Ishikawa (cell line): ENCODE measurements around the gene ROPN1L.
A peak's percentile ranks its signal among the peaks of the same experiment; 100 is the strongest.

Source experiments
- CEBPB ChIP-seq: IDR thresholded peaks from 2 replicates; pipeline ENCODE4 v1.6.1; 2012
- CREB1 ChIP-seq: IDR thresholded peaks from 2 replicates; pipeline ENCODE4 v1.6.1; 2012; ENCODE audit warnings: low read depth
- EGR1 ChIP-seq: IDR thresholded peaks from 2 replicates; pipeline ENCODE4 v1.6.1; 2012
- EP300 ChIP-seq: IDR thresholded peaks from 2 replicates; pipeline ENCODE4 v1.6.1; 2012; ENCODE audit warnings: borderline replicate concordance
- FOXM1 ChIP-seq: IDR thresholded peaks from 2 replicates; pipeline ENCODE4 v1.6.1; 2012; ENCODE audit warnings: low read depth, borderline replicate concordance
- NFIC ChIP-seq: IDR thresholded peaks from 2 replicates; pipeline ENCODE4 v1.6.1; 2012
- RAD21 ChIP-seq: IDR thresholded peaks from 2 replicates; pipeline ENCODE4 v1.6.1; 2012; ENCODE audit warnings: low read depth
- TAF1 ChIP-seq: IDR thresholded peaks from 2 replicates; pipeline ENCODE4 v1.6.1; 2012; ENCODE audit warnings: low read depth, mild to moderate bottlenecking
- TCF12 ChIP-seq: IDR thresholded peaks from 2 replicates; pipeline ENCODE4 v1.6.1; 2012; ENCODE audit warnings: low read depth
- TEAD4 ChIP-seq: IDR thresholded peaks from 2 replicates; pipeline ENCODE4 v1.6.1; 2012
- YY1 ChIP-seq: IDR thresholded peaks from 2 replicates; pipeline ENCODE4 v1.6.1; 2012; ENCODE audit warnings: low read depth
- ZBTB7A ChIP-seq: IDR thresholded peaks from 2 replicates; pipeline ENCODE4 v1.6.1; 2012; ENCODE audit warnings: low read depth
- TF ChIP-seq, protein P1 (sequence below): IDR thresholded peaks from 2 replicates; pipeline ENCODE4 v1.6.1; 2012
- TF ChIP-seq, protein P2 (sequence below): IDR thresholded peaks from 2 replicates; pipeline ENCODE4 v1.6.1; 2012
- TF ChIP-seq, protein P3 (sequence below): IDR thresholded peaks from 2 replicates; pipeline ENCODE4 v1.6.1; 2012; ENCODE audit warnings: low read depth, mild to moderate bottlenecking

The ROPN1L gene

DNA sequence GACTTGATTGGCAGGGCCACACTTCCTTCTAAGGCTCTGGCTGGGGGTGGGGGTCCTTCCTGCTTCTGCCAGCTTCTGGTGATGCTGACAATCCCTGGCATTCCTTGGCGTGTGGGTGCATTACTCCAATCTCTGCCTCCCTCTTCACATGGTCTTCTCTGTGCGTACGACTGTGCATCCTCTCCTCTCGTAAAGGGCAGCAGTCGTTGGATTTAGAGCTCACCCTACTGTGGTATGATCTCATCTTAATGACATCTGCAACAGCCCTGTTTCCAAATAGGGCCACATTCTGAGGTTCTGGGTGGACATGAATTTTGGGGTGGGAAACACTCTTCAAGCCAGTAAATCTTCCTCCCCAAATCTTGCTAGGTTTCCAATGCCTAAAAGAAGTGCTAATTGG lies 36.8 kb downstream of the ROPN1L start:
- TF ChIP-seq EGR1: no peak

DNA sequence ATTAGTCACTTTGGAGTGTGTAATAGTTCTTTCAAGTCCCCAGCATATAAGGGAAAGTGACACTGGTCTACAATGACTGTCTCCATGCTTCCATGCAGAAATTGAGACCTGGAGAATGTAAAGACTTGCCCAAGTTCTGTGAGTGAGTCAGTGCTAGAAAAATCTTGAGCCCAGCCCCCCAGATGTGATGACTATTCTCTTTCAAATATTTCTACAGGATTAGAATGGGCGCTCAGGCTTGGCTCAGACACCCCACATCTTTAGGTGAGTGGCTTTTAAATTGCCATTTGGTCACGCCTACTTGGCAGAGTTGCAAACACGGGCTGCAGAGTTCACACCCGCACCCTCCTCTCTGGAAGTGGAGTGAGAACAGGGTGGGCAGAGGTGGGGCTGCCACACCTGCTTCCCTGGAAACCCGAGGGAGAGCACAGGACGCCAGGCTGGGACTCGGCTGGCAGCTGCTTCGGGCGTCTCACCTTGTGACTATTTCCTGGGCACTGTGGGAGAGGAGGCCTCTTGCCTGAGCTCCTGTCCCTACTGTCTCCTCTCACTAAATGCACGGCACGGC lies 37.6 kb downstream of the ROPN1L start:
- TF ChIP-seq CREB1 (no peak), YY1 (0 out of 2 replicates have a peak, but pooled peaks have one; percentile 18), CEBPB (peak; percentile 66; the same call in 1 of the 2 replicates), EGR1 (no peak), FOXM1 (peak; percentile 65; the same call in 1 of the 2 replicates), RAD21 (peak; percentile 9; the same call in 1 of the 2 replicates), NFIC (peak; percentile 98), TEAD4 (peak; percentile 92), TCF12 (peak; percentile 94), EP300 (peak; percentile 94), ZBTB7A (no peak)
- TF ChIP-seq, protein P1, sequence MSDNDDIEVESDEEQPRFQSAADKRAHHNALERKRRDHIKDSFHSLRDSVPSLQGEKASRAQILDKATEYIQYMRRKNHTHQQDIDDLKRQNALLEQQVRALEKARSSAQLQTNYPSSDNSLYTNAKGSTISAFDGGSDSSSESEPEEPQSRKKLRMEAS: peak; percentile 53

DNA sequence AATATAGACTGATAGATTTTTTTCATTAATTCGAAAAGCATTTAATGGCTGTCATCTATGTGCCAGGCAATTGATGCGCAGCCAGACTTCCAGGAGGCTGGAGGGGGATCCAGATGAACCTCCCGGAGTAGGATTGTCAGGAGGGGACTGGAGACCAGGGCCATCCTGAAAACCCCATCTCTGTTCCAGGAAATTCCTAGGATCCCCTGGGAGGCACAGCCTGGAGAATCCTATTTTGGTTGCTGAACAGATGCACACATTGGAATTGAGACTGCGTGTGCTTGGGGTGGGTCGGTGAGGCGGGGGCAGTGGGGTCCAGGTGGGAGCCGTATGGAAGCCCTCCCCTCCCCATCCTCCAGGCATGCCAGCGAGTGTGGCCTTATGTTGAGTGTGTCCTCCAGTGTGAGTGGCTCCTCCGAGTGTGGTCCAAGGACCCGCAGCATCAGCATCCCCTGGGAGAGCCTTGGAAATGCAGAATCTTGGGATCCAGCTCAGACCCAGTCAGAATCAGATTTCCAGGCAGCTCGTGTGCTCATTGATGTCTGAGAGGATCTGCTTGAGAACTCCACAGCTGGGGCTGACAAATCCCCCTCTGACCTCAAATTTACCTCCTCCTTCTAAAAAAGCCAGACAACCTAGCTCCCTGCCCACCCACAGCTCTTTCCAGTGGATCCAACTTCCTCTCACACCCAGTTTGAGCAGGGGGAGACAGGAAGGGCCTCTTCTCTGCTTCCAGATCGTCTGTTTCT lies 38.7 kb downstream of the ROPN1L start:
- no peak for TF ChIP-seq ZBTB7A
- no peak for TF ChIP-seq TCF12
- no peak for TF ChIP-seq EP300
- TF ChIP-seq, protein P1: no peak
- TF ChIP-seq, protein P2, sequence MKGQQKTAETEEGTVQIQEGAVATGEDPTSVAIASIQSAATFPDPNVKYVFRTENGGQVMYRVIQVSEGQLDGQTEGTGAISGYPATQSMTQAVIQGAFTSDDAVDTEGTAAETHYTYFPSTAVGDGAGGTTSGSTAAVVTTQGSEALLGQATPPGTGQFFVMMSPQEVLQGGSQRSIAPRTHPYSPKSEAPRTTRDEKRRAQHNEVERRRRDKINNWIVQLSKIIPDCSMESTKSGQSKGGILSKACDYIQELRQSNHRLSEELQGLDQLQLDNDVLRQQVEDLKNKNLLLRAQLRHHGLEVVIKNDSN: no peak
- no peak for TF ChIP-seq CEBPB
- TF ChIP-seq CREB1: no peak
- no peak for TF ChIP-seq NFIC
- TF ChIP-seq YY1: no peak
- TF ChIP-seq EGR1: no peak
- no peak for TF ChIP-seq FOXM1
- no peak for TF ChIP-seq RAD21

DNA sequence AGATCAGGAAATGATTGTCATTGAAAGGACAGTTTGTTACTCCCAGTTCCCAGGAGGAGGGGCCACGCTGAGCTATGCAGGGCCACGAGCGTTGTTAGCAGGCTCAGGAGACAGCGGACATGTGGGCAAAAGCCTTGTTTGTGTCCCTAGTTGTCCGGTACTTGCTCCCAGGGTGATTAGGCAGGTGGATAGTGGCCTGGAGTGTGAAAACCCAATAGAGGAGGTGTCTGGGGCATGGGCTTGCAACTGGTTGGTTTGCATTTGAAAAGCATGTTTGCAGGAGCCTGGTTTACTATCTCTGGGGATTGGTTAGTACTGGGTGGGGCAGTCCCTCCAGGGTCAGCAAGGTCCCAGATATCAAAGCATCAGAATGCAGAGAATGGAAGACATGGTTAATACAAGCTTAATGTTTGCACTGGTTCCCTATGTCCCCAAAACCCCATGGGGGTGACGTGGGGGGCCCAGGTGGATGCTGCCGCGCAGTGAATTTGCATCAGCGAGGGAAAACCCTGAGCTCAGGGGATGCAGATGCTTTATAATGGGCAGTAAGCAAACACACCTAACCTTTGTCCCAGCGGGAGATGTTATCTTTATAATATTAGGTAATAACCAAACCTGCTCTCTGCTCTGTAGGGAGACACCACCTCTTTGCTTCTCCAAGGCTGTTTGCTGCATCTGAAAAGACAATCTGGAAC lies 39.7 kb downstream of the ROPN1L start:
- TF ChIP-seq EP300 (no peak), ZBTB7A (no peak), FOXM1 (no peak), TEAD4 (no peak), CEBPB (no peak), NFIC (no peak)
- TF ChIP-seq, protein P1: no peak
- TF ChIP-seq, protein P2: no peak

DNA sequence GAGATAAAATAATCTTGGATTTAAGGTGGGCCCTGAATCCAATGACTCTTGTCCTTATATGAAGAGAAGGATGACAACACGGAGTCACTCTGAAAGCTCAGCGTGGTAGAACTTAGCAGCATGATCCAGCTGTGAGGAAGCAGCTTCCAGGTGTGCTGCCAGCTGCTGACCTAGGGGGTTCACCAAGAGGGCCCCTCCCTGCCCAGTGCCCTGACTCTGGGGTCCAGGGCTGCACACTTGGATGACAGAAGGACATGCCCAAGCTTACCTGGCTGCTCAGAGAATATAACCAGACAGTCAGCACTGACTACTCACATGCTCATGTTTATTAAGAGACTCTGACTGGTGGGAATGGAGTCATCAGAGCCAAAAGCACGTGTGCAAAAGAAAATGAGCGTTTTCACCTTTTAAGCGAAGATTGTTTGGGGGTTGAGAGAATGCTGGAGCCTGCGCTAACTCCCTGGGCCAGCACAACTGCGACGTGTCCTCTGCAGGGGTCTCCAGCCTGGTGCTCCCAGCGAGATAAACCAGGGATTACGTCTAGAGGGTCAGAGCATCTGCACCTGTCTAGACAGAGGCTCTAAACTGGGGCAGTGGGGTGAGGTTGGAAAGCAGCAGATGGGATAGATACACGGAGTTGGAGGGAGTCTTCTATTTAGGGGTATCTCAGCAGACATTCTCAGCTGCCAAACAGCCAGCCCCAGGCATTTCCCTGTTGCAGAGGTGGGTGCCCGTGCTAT lies 41.3 kb downstream of the ROPN1L start:
- TF ChIP-seq TCF12 (no peak), CEBPB (no peak), YY1 (no peak), NFIC (no peak)
- TF ChIP-seq, protein P3, sequence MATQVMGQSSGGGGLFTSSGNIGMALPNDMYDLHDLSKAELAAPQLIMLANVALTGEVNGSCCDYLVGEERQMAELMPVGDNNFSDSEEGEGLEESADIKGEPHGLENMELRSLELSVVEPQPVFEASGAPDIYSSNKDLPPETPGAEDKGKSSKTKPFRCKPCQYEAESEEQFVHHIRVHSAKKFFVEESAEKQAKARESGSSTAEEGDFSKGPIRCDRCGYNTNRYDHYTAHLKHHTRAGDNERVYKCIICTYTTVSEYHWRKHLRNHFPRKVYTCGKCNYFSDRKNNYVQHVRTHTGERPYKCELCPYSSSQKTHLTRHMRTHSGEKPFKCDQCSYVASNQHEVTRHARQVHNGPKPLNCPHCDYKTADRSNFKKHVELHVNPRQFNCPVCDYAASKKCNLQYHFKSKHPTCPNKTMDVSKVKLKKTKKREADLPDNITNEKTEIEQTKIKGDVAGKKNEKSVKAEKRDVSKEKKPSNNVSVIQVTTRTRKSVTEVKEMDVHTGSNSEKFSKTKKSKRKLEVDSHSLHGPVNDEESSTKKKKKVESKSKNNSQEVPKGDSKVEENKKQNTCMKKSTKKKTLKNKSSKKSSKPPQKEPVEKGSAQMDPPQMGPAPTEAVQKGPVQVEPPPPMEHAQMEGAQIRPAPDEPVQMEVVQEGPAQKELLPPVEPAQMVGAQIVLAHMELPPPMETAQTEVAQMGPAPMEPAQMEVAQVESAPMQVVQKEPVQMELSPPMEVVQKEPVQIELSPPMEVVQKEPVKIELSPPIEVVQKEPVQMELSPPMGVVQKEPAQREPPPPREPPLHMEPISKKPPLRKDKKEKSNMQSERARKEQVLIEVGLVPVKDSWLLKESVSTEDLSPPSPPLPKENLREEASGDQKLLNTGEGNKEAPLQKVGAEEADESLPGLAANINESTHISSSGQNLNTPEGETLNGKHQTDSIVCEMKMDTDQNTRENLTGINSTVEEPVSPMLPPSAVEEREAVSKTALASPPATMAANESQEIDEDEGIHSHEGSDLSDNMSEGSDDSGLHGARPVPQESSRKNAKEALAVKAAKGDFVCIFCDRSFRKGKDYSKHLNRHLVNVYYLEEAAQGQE: no peak

DNA sequence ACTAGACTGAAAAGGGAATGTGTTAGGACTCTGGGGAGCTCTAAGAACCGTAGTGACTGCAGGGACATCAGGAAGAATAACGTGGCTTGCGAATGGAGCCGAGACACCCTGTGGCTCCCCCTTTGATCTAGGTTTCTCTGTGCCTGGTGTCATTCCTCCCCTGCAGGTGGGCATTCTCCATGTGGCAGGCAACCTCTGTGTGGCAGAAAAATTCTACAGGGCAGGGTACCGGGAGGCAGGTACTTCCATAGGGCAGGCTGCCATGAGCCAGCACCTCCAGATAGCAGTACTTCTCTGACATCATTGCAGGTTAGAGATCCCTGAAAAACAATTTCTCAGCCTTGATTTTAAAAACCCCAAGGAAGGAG lies 43.1 kb downstream of the ROPN1L start:
- no peak for TF ChIP-seq ZBTB7A
- TF ChIP-seq, protein P3: no peak
- TF ChIP-seq, protein P1: no peak
- TF ChIP-seq TEAD4: no peak
- TF ChIP-seq EP300: no peak
- no peak for TF ChIP-seq EGR1
- no peak for TF ChIP-seq TAF1
- TF ChIP-seq FOXM1: no peak
- TF ChIP-seq YY1: no peak
- no peak for TF ChIP-seq NFIC
- no peak for TF ChIP-seq CEBPB
- no peak for TF ChIP-seq CREB1
- no peak for TF ChIP-seq TCF12
